Measurements from ENCODE around the gene NRAP. TPM values are rescaled to one million over a fixed set of nuclear protein-coding genes. Genes with fewer than 3 reads are reported as not detected.

NRAP gene
- total and polyA plus RNA-seq, 2 donors, result 0.05 to 0.07 TPM

GRCh38 chr10:113605268-113605978 is 58.4 kb downstream of the NRAP start:
- H3K4me1 ChIP-seq (ENCODE audit: control insufficient read depth in 2 of 2, insufficient read depth in 2 of 2, low read length in 2 of 2), result no peaks in the 10 kb centered on the region
- DNase-seq (ENCODE audit: low read depth in 6 of 9, low spot score in 9 of 9), result no peak
- WGBS, result 84% methylated on average over 13 of the region's 13 CpGs
- H3K9me3 ChIP-seq (ENCODE audit: control insufficient read depth in 2 of 2, insufficient read depth in 1 of 2, low read length in 1 of 2), result no peaks in the 10 kb centered on the region
- no peaks in the 10 kb centered on the region for H3K36me3 ChIP-seq (ENCODE audit: control insufficient read depth in 2 of 2, insufficient read depth in 2 of 2, low read length in 1 of 2)
- H3K27me3 ChIP-seq (ENCODE audit: control insufficient read depth in 2 of 2, insufficient read depth in 1 of 2, low read length in 1 of 2), result no peaks in the 10 kb centered on the region
- no peak overlapping the region for H3K27ac ChIP-seq (ENCODE audit: low read depth in 1 of 2, low read length in 1 of 2)
- no peak overlapping the region for H3K4me3 ChIP-seq (ENCODE audit: low read length in 2 of 2)

GRCh38 chr10:113604572-113604971 is 59.3 kb downstream of the NRAP start:
- H3K27me3 ChIP-seq (ENCODE audit: control insufficient read depth in 2 of 2, insufficient read depth in 1 of 2, low read length in 1 of 2), result no peaks in the 10 kb centered on the region
- no peaks in the 10 kb centered on the region for H3K36me3 ChIP-seq (ENCODE audit: control insufficient read depth in 2 of 2, insufficient read depth in 2 of 2, low read length in 1 of 2)
- no peaks in the 10 kb centered on the region for H3K4me1 ChIP-seq (ENCODE audit: control insufficient read depth in 2 of 2, insufficient read depth in 2 of 2, low read length in 2 of 2)
- no peaks in the 10 kb centered on the region for H3K9me3 ChIP-seq (ENCODE audit: control insufficient read depth in 2 of 2, insufficient read depth in 1 of 2, low read length in 1 of 2)
- no peak overlapping the region for H3K4me3 ChIP-seq (ENCODE audit: low read length in 2 of 2)
- no peak for DNase-seq (ENCODE audit: low read depth in 6 of 9, low spot score in 9 of 9)
- 98% methylated on average over 12 of the region's 12 CpGs for WGBS
- H3K27ac ChIP-seq (ENCODE audit: low read depth in 1 of 2, low read length in 1 of 2), result no peak overlapping the region

- 93% methylated on average over 13 of the region's 13 CpGs for WGBS
- Histone ChIP-seq H3K9me3 (ENCODE audit: control insufficient read depth in 2 of 2, insufficient read depth in 1 of 2, low read length in 1 of 2) (no peaks in the 10 kb centered on the region), H3K27me3 (ENCODE audit: control insufficient read depth in 2 of 2, insufficient read depth in 1 of 2, low read length in 1 of 2) (no peaks in the 10 kb centered on the region), H3K27ac (ENCODE audit: low read depth in 1 of 2, low read length in 1 of 2) (no peak overlapping the region), H3K36me3 (ENCODE audit: control insufficient read depth in 2 of 2, insufficient read depth in 2 of 2, low read length in 1 of 2) (no peaks in the 10 kb centered on the region), H3K4me3 (ENCODE audit: low read length in 2 of 2) (no peak overlapping the region), H3K4me1 (ENCODE audit: control insufficient read depth in 2 of 2, insufficient read depth in 2 of 2, low read length in 2 of 2) (no peaks in the 10 kb centered on the region)
- DNase-seq (ENCODE audit: low read depth in 6 of 9, low spot score in 9 of 9), result no peak
Observed at GRCh38 chr10:113603057-113603777, 60.6 kb downstream of the NRAP start.

- Histone ChIP-seq H3K27me3 (ENCODE audit: control insufficient read depth in 2 of 2, insufficient read depth in 1 of 2, low read length in 1 of 2) (peaks cover 0 to 4% of the 10 kb centered on the region in 2 donors), H3K9me3 (ENCODE audit: control insufficient read depth in 2 of 2, insufficient read depth in 1 of 2, low read length in 1 of 2) (no peaks in the 10 kb centered on the region), H3K4me1 (ENCODE audit: control insufficient read depth in 2 of 2, insufficient read depth in 2 of 2, low read length in 2 of 2) (no peaks in the 10 kb centered on the region), H3K4me3 (ENCODE audit: low read length in 2 of 2) (no peak overlapping the region), H3K36me3 (ENCODE audit: control insufficient read depth in 2 of 2, insufficient read depth in 2 of 2, low read length in 1 of 2) (no peaks in the 10 kb centered on the region), H3K27ac (ENCODE audit: low read depth in 1 of 2, low read length in 1 of 2) (no peak overlapping the region)
- DNase-seq (ENCODE audit: low read depth in 6 of 9, low spot score in 9 of 9), result no peak
- 98% methylated on average over 3 of the region's 3 CpGs for WGBS
Observed at GRCh38 chr10:113600569-113600968, 63.3 kb downstream of the NRAP start.

- Histone ChIP-seq H3K27ac (ENCODE audit: low read depth in 1 of 2, low read length in 1 of 2) (no peak overlapping the region), H3K27me3 (ENCODE audit: control insufficient read depth in 2 of 2, insufficient read depth in 1 of 2, low read length in 1 of 2) (peaks cover 0 to 5% of the 10 kb centered on the region in 2 donors), H3K36me3 (ENCODE audit: control insufficient read depth in 2 of 2, insufficient read depth in 2 of 2, low read length in 1 of 2) (no peaks in the 10 kb centered on the region), H3K9me3 (ENCODE audit: control insufficient read depth in 2 of 2, insufficient read depth in 1 of 2, low read length in 1 of 2) (no peaks in the 10 kb centered on the region), H3K4me3 (ENCODE audit: low read length in 2 of 2) (no peak overlapping the region), H3K4me1 (ENCODE audit: control insufficient read depth in 2 of 2, insufficient read depth in 2 of 2, low read length in 2 of 2) (no peaks in the 10 kb centered on the region)
- 93% methylated on average over 13 of the region's 13 CpGs for WGBS
- no peak for DNase-seq (ENCODE audit: low read depth in 6 of 9, low spot score in 9 of 9)
Observed at GRCh38 chr10:113594652-113595051, 69.2 kb downstream of the NRAP start.

- peaks cover 0 to 2% of the 10 kb centered on the region in 2 donors for H3K27me3 ChIP-seq (ENCODE audit: control insufficient read depth in 2 of 2, insufficient read depth in 1 of 2, low read length in 1 of 2)
- H3K36me3 ChIP-seq (ENCODE audit: control insufficient read depth in 2 of 2, insufficient read depth in 2 of 2, low read length in 1 of 2), result no peaks in the 10 kb centered on the region
- DNase-seq (ENCODE audit: low read depth in 6 of 9, low spot score in 9 of 9), result no peak
- H3K9me3 ChIP-seq (ENCODE audit: control insufficient read depth in 2 of 2, insufficient read depth in 1 of 2, low read length in 1 of 2), result no peaks in the 10 kb centered on the region
- H3K4me3 ChIP-seq (ENCODE audit: low read length in 2 of 2), result no peak overlapping the region
- H3K27ac ChIP-seq (ENCODE audit: low read depth in 1 of 2, low read length in 1 of 2), result no peak overlapping the region
- 91% methylated on average over 8 of the region's 8 CpGs for WGBS
- H3K4me1 ChIP-seq (ENCODE audit: control insufficient read depth in 2 of 2, insufficient read depth in 2 of 2, low read length in 2 of 2), result no peaks in the 10 kb centered on the region
Observed at GRCh38 chr10:113592380-113592779, 71.5 kb downstream of the NRAP start.

- Histone ChIP-seq H3K4me3 (ENCODE audit: low read length in 2 of 2) (no peak overlapping the region), H3K27me3 (ENCODE audit: control insufficient read depth in 2 of 2, insufficient read depth in 1 of 2, low read length in 1 of 2) (peaks cover 0 to under 1% of the 10 kb centered on the region in 2 donors), H3K27ac (ENCODE audit: low read depth in 1 of 2, low read length in 1 of 2) (no peak overlapping the region), H3K36me3 (ENCODE audit: control insufficient read depth in 2 of 2, insufficient read depth in 2 of 2, low read length in 1 of 2) (no peaks in the 10 kb centered on the region), H3K9me3 (ENCODE audit: control insufficient read depth in 2 of 2, insufficient read depth in 1 of 2, low read length in 1 of 2) (no peaks in the 10 kb centered on the region), H3K4me1 (ENCODE audit: control insufficient read depth in 2 of 2, insufficient read depth in 2 of 2, low read length in 2 of 2) (no peaks in the 10 kb centered on the region)
- WGBS, result 96% methylated on average over 12 of the region's 12 CpGs
- DNase-seq (ENCODE audit: low read depth in 6 of 9, low spot score in 9 of 9), result no peak
Observed at GRCh38 chr10:113590581-113590980, 73.3 kb downstream of the NRAP start.

- DNase-seq (ENCODE audit: low read depth in 6 of 9, low spot score in 9 of 9), result no peak
- Histone ChIP-seq H3K4me3 (ENCODE audit: low read length in 2 of 2) (no peak overlapping the region), H3K4me1 (ENCODE audit: control insufficient read depth in 2 of 2, insufficient read depth in 2 of 2, low read length in 2 of 2) (no peaks in the 10 kb centered on the region), H3K27me3 (ENCODE audit: control insufficient read depth in 2 of 2, insufficient read depth in 1 of 2, low read length in 1 of 2) (no peaks in the 10 kb centered on the region), H3K36me3 (ENCODE audit: control insufficient read depth in 2 of 2, insufficient read depth in 2 of 2, low read length in 1 of 2) (no peaks in the 10 kb centered on the region), H3K27ac (ENCODE audit: low read depth in 1 of 2, low read length in 1 of 2) (no peak overlapping the region), H3K9me3 (ENCODE audit: control insufficient read depth in 2 of 2, insufficient read depth in 1 of 2, low read length in 1 of 2) (no peaks in the 10 kb centered on the region)
- 93% methylated on average over 13 of the region's 13 CpGs for WGBS
Observed at GRCh38 chr10:113589201-113589770, 74.6 kb downstream of the NRAP start.

- H3K36me3 ChIP-seq (ENCODE audit: control insufficient read depth in 2 of 2, insufficient read depth in 2 of 2, low read length in 1 of 2), result no peaks in the 10 kb centered on the region
- no peaks in the 10 kb centered on the region for H3K4me1 ChIP-seq (ENCODE audit: control insufficient read depth in 2 of 2, insufficient read depth in 2 of 2, low read length in 2 of 2)
- H3K27me3 ChIP-seq (ENCODE audit: control insufficient read depth in 2 of 2, insufficient read depth in 1 of 2, low read length in 1 of 2), result no peaks in the 10 kb centered on the region
- no peak overlapping the region for H3K27ac ChIP-seq (ENCODE audit: low read depth in 1 of 2, low read length in 1 of 2)
- WGBS, result 42% methylated on average over 1 of the region's 1 CpG
- DNase-seq (ENCODE audit: low read depth in 6 of 9, low spot score in 9 of 9), result no peak
- no peak overlapping the region for H3K4me3 ChIP-seq (ENCODE audit: low read length in 2 of 2)
- no peaks in the 10 kb centered on the region for H3K9me3 ChIP-seq (ENCODE audit: control insufficient read depth in 2 of 2, insufficient read depth in 1 of 2, low read length in 1 of 2)
Observed at GRCh38 chr10:113585949-113586348, 77.9 kb downstream of the NRAP start.

Data from thymus (tissue), 11 donors.